Retina (tissue), 1 donor: ENCODE measurements around the gene MAN1C1.

Experiments
- DNase-seq: peaks from one replicate; pipeline ENCODE4 v3.0.0-alpha.2; 2016

MAN1C1 gene

GRCh38 chr1:25807480-25808390 lies 191.1 kb downstream of the MAN1C1 start:
- no peak for DNase-seq

- DNase-seq: no peak
Observed at GRCh38 chr1:25808481-25809244, 192.1 kb downstream of the MAN1C1 start.

GRCh38 chr1:25809283-25809926 lies 192.8 kb downstream of the MAN1C1 start:
- no peak for DNase-seq

GRCh38 chr1:25809929-25810328 lies 193.3 kb downstream of the MAN1C1 start:
- no peak for DNase-seq

- peak; percentile 90 for DNase-seq
Observed at GRCh38 chr1:25810341-25811299, 194.0 kb downstream of the MAN1C1 start.

GRCh38 chr1:25811384-25812082 lies 194.9 kb downstream of the MAN1C1 start:
- DNase-seq: no peak

- DNase-seq: no peak
Observed at GRCh38 chr1:25813071-25813733, 196.6 kb downstream of the MAN1C1 start.

- no peak for DNase-seq
Observed at GRCh38 chr1:25813734-25814471, 197.3 kb downstream of the MAN1C1 start.

GRCh38 chr1:25814549-25815087 lies 198.0 kb downstream of the MAN1C1 start:
- DNase-seq: no peak

GRCh38 chr1:25815208-25816111 lies 198.9 kb downstream of the MAN1C1 start:
- no peak for DNase-seq

GRCh38 chr1:25816112-25816718 lies 199.6 kb downstream of the MAN1C1 start:
- no peak for DNase-seq

- DNase-seq: no peak
Observed at GRCh38 chr1:25817840-25818501, 201.4 kb downstream of the MAN1C1 start.

GRCh38 chr1:25818569-25818968 lies 202.0 kb downstream of the MAN1C1 start:
- no peak for DNase-seq

- DNase-seq: peak; percentile 97
Observed at GRCh38 chr1:25819491-25820246, 203.1 kb downstream of the MAN1C1 start, which contains the start of gene MTFR1L. MTFR1L (plus strand) TSS chr1:25819954; CDS start chr1:25823105, 3,151 bp downstream.

- DNase-seq: peak; percentile 71
Observed at GRCh38 chr1:25820247-25821111, 203.9 kb downstream of the MAN1C1 start.

GRCh38 chr1:25821112-25821476 lies 204.5 kb downstream of the MAN1C1 start:
- no peak for DNase-seq
